OCI-LY7 (cell line): ENCODE data around the gene VAV1. TPM values are rescaled to one million over a fixed set of nuclear protein-coding genes. Genes with fewer than 3 reads are reported as not detected.
"Not testable (repeated sequence)": the region's sequence is repeated elsewhere in the genome, so short reads cannot be mapped to it uniquely, and the experiment has no call there.

Experiments
- BruUV-seq: library from RNA; stranded (reverse); fragments of 400-500 nt; replicated peaks from 2 replicates; lab custom pipeline; 2021; lab: Mats Ljungman, UMichigan
- CTCF ChIA-PET: fragments of 300-600 bp; sonication (Branson Sonifier 250); formaldehyde crosslinking; loops from one replicate; lab custom pipeline; 2022; ENCODE audit warnings: antibody characterized with exemption; ENCODE audit not compliant: unreplicated experiment; lab: Charles Lee
- POLR2A ChIA-PET: fragments of 300-600 bp; sonication (Branson Sonifier 250); formaldehyde crosslinking; loops from one replicate; lab custom pipeline; 2022; ENCODE audit warnings: antibody characterized with exemption; lab: Charles Lee
- DNase-seq: peaks from one replicate; pipeline ENCODE4 v3.0.0-alpha.2; 2015; ENCODE audit warnings: low spot score
- H2AFZ ChIP-seq: fragments of 200-600 bp; sonication (generic), shearing (Covaris generic); 2 replicates; pipeline ENCODE4 v1.6.1; 2014; ENCODE audit warnings: mild to moderate bottlenecking, antibody characterized with exemption, low read length, moderate library complexity
- H3K27ac ChIP-seq: fragments of 200-600 bp; sonication (generic); 2 replicates; pipeline ENCODE4 v1.5.1; 2014; ENCODE audit warnings: mixed run types, low read depth, mild to moderate bottlenecking, moderate library complexity, low read length, inconsistent platforms; ENCODE audit not compliant: poor library complexity, severe bottlenecking
- H3K36me3 ChIP-seq: fragments of 200-600 bp; sonication (generic); 2 replicates; pipeline ENCODE4 v1.6.1; 2014; ENCODE audit warnings: mild to moderate bottlenecking, antibody characterized with exemption, low read length, moderate library complexity, mixed read lengths; ENCODE audit not compliant: insufficient read depth
- H3K4me1 ChIP-seq: fragments of 200-600 bp; sonication (generic); 2 replicates; pipeline ENCODE4 v1.5.1; 2014; ENCODE audit warnings: mild to moderate bottlenecking, low read length; ENCODE audit not compliant: insufficient read depth, poor library complexity, severe bottlenecking
- H3K4me2 ChIP-seq: fragments of 200-600 bp; sonication (generic); 2 replicates; pipeline ENCODE4 v1.6.1; 2014; ENCODE audit warnings: mild to moderate bottlenecking, low read length
- H3K4me3 ChIP-seq: fragments of 200-600 bp; sonication (generic); 2 replicates; pipeline ENCODE4 v1.5.1; 2014; ENCODE audit warnings: mild to moderate bottlenecking, low read depth, low read length; ENCODE audit not compliant: poor library complexity, severe bottlenecking
- H3K79me2 ChIP-seq: fragments of 200-600 bp; sonication (generic); 2 replicates; pipeline ENCODE4 v1.6.1; 2016; ENCODE audit warnings: low read depth, mild to moderate bottlenecking, low read length, moderate library complexity, mixed read lengths; ENCODE audit not compliant: insufficient read depth
- H3K9me2 ChIP-seq: fragments of 200-600 bp; sonication (generic); 2 replicates; pipeline ENCODE4 v1.6.1; 2016; ENCODE audit warnings: mild to moderate bottlenecking, low read length, mixed read lengths; ENCODE audit not compliant: insufficient read depth
- H3K9me3 ChIP-seq: fragments of 200-600 bp; sonication (generic); 2 replicates; pipeline ENCODE4 v1.6.1; 2014; ENCODE audit warnings: mild to moderate bottlenecking, mixed run types, low read length, mixed read lengths
- H4K20me1 ChIP-seq: fragments of 200-600 bp; sonication (generic); 2 replicates; pipeline ENCODE4 v1.6.1; 2014; ENCODE audit warnings: mild to moderate bottlenecking, antibody characterized with exemption, low read length, moderate library complexity, mixed read lengths; ENCODE audit not compliant: insufficient read depth
- EZH2phosphoT487 ChIP-seq: fragments of 200-600 bp; sonication (generic); IDR thresholded peaks from 2 replicates; pipeline ENCODE4 v1.6.1; 2018; ENCODE audit warnings: low read depth, borderline replicate concordance, mild to moderate bottlenecking, mixed run types, antibody characterized with exemption, low read length, moderate library complexity, mixed read lengths
- intact Hi-C: fragments of 100-400 bp; cut with micrococcal nuclease; formaldehyde crosslinking; loops from one replicate; pipeline ENCODE4 v1.10.0; 2022; ENCODE audit not compliant: unreplicated experiment
- total RNA-seq, 2 experiments: library from RNA; depleted of rRNA in 1 of 2; stranded (reverse); fragments of >200 nt in 1 of 2; shearing (Covaris generic) in 1 of 2; gene quantifications; 2 replicates each; pipeline ENCODE4 v1.2.3, GENCODE V29; 2014 to 2022
- TF ChIP-seq, protein P1 (sequence below): fragments of 200-600 bp; sonication (generic); conservative IDR thresholded peaks from 2 replicates; pipeline ENCODE4 v1.5.1; 2014; ENCODE audit warnings: mild to moderate bottlenecking, antibody characterized with exemption, low read length, moderate library complexity, mixed read lengths

Gene VAV1
- total RNA-seq, 2 experiments from 2014 or later: 90.7 to 107 TPM

DNA sequence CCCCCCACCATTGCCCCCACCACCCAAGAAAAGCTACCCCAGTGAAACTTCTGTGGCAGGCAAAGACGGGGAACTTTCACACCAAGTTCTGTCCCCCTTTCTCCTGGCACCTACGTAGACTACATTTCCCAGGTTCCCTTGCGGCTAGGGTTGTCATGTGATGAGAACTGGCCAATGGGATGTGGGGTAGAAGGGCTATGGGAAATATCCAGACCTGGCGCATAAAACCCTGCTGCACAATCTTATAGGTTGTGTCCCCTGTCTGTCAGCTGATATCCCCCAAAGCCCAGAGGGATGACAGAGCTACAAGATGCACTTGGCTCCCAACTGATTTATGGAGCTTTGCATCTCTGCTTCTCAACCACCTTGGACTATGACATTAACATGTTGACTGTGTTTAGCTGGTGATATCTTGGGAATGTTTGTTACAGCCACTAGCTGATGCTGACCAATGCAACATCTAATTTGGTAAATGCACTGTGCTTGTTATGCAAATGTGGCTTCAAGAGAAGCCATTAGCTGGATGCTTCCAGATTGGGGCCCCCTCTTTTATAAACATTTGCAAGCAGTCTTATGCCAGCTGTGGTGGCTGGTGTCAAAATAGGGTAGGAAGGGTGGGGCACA is 11.3 kb upstream of the VAV1 start:
- Histone ChIP-seq H3K4me3 (no peak overlapping the region), H3K9me3 (peaks cover 10% of the 10 kb centered on the region; the same call in 1 of the 2 replicates), H3K27ac (no peak overlapping the region), H3K4me1 (peaks cover 7% of the 10 kb centered on the region), H2AFZ (peak overlapping the region; percentile 0; the same call in 1 of the 2 replicates), H3K4me2 (no peak overlapping the region), H3K36me3 (peaks cover 6% of the 10 kb centered on the region; the same call in 1 of the 2 replicates), H3K79me2 (no peaks in the 10 kb centered on the region), H3K9me2 (no peaks in the 10 kb centered on the region), H4K20me1 (no peaks in the 10 kb centered on the region)
- DNase-seq: peak; percentile 76
- POLR2A ChIA-PET: no interaction called here
- TF ChIP-seq EZH2phosphoT487: no peak
- TF ChIP-seq, protein P1, sequence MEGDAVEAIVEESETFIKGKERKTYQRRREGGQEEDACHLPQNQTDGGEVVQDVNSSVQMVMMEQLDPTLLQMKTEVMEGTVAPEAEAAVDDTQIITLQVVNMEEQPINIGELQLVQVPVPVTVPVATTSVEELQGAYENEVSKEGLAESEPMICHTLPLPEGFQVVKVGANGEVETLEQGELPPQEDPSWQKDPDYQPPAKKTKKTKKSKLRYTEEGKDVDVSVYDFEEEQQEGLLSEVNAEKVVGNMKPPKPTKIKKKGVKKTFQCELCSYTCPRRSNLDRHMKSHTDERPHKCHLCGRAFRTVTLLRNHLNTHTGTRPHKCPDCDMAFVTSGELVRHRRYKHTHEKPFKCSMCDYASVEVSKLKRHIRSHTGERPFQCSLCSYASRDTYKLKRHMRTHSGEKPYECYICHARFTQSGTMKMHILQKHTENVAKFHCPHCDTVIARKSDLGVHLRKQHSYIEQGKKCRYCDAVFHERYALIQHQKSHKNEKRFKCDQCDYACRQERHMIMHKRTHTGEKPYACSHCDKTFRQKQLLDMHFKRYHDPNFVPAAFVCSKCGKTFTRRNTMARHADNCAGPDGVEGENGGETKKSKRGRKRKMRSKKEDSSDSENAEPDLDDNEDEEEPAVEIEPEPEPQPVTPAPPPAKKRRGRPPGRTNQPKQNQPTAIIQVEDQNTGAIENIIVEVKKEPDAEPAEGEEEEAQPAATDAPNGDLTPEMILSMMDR: no peak
- no TSS peak for BruUV-seq
- intact Hi-C loops: no loop called here
- CTCF ChIA-PET: no interaction called here

DNA sequence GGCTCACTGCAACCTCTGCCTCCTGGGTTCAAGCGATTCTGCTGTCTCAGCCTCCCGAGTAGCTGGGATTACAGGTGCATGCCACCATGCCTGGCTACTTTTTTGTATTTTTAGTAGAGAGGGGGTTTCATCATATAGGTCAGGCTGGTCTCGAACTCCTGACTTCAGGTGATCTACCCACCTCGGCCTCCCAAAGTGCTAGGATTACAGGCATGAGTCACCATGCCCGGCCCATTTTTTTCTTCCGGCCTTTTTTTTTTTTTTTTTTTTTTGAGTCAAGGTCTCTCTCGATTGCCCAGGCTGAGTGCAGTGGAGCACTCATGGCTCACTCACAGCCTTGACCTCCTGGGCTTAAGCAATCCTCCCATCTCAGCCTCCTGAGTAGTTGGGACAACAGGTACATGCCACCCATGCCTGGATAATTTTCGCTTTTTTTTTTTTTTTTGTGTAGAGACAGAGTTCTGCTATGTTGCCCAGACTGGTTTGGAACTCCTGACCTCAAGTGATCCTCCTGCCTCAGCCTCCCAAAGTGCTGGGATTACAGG is 10.2 kb upstream of the VAV1 start:
- H3K36me3 ChIP-seq, H3K4me3 ChIP-seq, CTCF ChIA-PET, H3K9me2 ChIP-seq, H3K79me2 ChIP-seq, intact Hi-C loops, BruUV-seq, DNase-seq, H3K4me2 ChIP-seq, H3K27ac ChIP-seq, H4K20me1 ChIP-seq, H2AFZ ChIP-seq: not testable (repeated sequence)
- POLR2A ChIA-PET: interaction anchor here (0.7 kb wide), 1 partner anchor 26 kb away, joined by 3 read pairs; no protein-coding TSS in a partner anchor
- Histone ChIP-seq H3K9me3 (peaks cover 10% of the 10 kb centered on the region; the same call in 1 of the 2 replicates), H3K4me1 (peaks cover 14% of the 10 kb centered on the region)

DNA sequence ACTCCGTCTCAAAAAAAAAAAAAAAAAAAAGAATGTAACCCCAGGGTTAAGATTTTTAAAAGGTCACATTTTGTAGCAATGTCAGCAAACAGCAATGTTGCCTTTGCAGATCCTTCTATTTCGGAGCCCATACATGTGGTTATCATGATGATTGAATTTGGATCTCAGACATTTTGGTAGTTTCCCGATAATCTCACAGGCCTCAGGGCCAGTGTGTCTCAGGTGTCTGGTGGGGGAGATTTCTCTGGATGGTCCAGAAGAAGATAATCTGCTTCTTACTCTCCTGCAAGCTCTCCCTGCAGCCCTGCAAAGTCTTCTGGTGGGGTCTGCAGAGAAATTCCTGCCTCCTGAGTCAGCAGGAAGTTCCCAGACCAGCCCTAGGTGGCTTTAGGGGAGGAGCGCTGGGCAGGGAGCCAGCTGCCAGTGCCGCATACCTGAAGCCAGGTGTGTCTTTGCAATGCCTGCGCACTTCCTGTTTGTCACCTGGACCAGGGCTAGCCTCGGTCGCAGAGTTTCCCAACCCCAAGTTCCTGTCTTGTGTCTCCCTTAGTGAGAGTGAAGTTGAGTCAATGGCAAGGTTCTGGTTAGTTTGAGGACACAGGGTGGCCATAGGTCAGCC is 6.7 kb upstream of the VAV1 start:
- H3K36me3 ChIP-seq: peaks cover under 1% of the 10 kb centered on the region; the same call in 1 of the 2 replicates
- DNase-seq: peak; percentile 44
- H3K9me3 ChIP-seq: peaks cover 6% of the 10 kb centered on the region; the same call in 1 of the 2 replicates
- H3K27ac ChIP-seq: no peak overlapping the region
- no peaks in the 10 kb centered on the region for H3K9me2 ChIP-seq
- H2AFZ ChIP-seq: no peak overlapping the region
- TF ChIP-seq, protein P1: no peak
- no peak for TF ChIP-seq EZH2phosphoT487
- no peaks in the 10 kb centered on the region for H4K20me1 ChIP-seq
- no peaks in the 10 kb centered on the region for H3K79me2 ChIP-seq
- CTCF ChIA-PET: no interaction called here
- H3K4me2 ChIP-seq: peak overlapping the region; percentile 84
- POLR2A ChIA-PET: no interaction called here
- no TSS peak for BruUV-seq
- intact Hi-C loops: no loop called here
- peaks cover 28% of the 10 kb centered on the region for H3K4me1 ChIP-seq
- peak overlapping the region; percentile 75 for H3K4me3 ChIP-seq
